ENCODE results near the gene N4BP2L2.
"Not testable (repeated sequence)": the region's sequence is repeated elsewhere in the genome, so short reads cannot be mapped to it uniquely, and the experiment has no call there.

Gene N4BP2L2

DNA sequence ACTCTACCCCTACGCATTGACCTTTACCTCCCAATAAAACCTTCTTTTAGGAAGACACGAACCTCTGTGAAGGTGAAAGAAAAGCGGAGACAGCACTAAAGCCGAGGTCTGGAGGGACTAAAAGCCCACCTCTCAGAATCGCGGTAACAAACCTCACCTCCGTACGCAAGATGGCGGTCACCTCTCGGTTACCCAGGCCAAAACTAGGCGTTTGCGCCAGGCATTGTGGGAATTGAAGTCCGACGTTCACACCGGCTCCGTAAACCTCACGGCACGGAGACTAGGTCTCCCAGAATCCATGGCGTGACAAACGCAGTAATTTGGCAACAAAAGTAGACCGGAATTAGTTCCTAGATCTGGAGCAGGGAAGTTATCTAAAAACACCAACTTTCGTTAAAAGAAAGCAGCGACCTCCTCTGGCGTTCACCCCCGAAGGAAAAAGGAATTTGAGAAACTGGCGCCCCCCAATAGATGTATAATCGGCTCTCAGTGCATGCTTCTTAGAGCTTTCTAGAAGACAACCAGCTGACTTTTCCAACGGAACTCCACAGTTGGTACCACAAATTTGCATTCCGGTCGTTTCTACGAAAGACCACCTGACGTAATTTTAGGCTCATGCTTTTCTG is at the start of gene N4BP2L2:
Gene N4BP2L2 (minus strand): TSS at position 175 of the 626 bp plus-strand sequence. CDS start 1,768 bp downstream, outside the sequence.
- peak; percentile 99 for DNase-seq

DNA sequence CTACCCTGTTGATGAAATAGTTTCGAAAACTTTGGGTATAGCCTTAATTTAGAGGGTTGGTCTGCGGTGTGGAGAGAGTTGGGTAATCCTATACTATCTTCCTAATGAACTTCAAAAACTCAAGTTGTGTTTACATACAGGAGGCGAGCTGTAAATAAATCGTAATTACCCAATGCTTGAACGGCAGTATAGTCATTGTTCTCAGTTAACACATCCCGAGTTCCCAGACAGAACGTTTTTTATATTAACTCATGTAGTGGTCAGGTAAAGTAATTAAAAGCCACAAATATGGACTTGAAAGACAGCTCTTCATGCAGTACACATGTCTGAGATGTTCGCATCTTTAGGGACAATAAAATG is 49.2 kb upstream of the N4BP2L2 start:
- peak; percentile 49 for DNase-seq

DNA sequence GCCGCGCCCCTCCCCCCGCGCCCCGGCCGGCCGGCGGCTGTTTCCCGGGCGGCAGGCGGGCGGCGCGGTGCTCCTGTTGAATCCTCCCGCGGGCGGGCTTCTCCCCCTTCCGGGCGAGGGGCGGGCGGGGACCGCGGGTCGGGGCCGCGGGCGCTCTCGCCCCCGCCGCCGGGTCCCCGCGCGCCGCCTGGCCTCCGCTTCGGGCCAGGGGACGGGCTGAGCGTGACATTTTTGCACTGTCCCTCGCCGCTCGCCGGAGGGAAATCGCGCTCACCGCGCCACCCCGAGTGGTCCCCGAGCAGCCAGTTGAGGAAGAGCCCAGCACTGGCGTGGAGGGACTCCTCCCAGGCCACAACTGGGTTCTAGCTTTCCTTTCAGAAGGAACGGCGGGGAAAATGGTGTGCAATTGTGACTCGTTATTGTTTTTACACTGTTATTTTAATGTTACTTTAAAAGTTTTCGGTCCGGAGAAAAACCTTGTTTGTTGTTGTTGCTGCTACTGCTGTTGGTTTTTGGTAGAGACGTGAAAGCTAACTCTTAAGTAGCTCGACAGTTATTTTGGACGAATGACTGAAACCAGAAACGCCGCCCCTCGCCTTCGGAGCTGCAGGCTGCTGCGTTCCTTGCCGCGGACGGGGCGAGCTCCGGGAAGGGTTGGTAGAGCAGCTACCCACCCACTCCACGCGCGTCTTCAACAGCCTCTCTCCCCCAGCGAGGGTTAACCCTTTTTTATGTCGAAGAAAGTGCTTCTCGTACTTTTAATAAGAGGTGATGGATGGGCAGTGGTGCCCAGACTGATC is 48.6 kb upstream of the N4BP2L2 start:
- peak; percentile 84 for DNase-seq

DNA sequence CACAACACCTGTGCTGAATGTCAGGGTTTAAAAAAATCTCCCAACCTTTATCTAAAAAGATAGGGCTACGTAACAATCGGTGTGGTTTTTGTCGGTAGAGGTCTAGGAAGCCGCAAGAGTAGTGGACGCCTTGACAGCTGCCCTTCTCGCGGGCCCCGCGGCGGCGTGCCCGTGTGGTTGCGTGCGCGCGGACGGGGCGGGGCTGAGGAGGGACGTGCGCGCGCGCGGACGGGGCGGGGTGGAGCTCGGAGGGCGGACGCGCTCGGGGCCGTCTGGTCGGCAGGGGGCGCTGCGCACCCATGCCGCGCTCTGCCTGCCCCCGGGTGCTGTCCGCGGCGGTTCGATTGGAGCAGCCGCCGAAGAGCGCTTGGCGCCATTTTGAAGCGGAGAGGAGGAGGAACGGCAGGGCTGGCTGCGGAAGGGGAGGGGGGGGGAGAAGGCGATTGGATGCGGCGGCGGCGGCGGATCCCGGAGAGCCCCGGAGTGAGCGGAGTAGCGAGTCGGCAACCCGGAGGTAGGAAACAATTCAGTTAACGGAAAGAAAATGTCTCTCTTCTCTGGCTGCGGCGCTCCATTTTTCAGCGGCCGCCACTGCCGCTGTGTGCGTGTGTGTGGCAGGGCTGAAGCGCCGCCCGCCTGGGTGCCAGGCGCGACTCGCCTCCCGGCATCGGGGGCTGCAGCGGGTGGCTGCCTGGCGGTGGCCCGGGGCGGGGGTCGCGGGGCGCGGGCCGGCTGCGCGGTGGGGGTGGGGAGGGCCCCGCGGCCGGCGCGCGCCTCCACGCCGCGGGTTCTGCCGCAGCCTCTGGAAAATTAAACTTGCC is 47.7 kb upstream of the N4BP2L2 start, which contains the start of gene PDS5B:
Gene PDS5B (plus strand): TSS at position 373 of the 821 bp plus-strand sequence. CDS start 62,321 bp downstream, outside the sequence.
- peak; percentile 98 for DNase-seq

DNA sequence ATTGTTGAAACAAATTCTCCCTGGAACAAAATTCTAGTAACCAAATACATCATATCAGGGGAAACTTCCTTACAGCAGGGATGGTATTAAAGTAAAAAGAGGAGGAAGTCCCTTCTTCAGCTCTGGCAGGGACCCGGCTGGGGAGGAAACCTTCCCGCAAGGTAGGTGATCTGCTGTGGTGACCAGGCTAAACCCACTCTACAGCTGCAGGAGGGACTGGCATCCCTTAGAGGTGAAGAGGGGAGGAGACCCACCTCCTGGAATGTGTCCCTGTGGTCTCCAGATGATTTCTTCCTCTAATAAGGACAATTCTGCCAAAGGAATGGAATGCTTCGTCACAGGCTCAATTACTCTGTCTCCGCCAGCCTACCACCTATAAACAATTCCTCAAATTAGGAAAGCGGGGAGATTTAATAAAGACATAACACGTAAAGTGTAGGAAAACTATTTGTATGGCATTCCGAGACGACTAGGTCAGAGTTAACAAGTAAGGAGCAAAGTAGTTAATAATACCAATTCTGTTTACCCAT is 47.0 kb upstream of the N4BP2L2 start:
- DNase-seq = peak; percentile 25

DNA sequence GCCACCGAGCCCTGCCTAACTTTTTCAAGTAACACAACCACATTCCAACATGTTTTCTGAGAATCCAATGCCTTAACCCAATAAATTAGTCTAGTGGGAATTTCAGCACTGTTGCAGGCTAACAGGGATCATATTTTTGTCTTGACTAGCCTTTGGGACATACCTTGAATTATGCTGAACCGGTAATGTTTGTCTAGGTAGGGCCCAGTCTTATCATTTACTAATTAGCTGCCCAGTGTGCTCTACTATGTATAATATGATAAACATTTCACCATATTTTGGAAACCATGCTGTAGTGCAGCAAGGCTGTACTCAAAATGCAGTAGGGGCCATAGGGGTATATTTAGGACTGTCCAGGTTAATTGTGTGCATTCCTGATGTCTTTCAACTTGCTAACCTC is 44.4 kb upstream of the N4BP2L2 start:
- DNase-seq = no peak

DNA sequence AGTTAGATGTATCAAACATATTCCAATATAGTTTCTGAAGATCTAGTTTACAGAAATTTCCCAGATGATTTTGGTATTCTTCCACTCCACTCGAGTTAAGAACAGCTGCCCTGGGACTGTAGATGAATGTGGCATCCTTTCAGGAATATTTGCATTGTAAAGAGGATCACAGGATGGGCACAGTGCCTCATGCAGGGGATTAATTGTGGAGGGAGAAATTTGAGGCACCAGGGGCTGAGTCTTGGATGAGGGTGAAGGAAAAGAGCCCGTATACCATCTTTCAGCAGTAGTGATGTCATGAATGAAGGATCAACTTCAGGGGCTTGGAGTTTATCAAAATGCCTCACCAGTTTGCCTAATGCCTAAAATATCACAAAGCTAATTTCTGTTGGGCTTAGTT is 43.7 kb upstream of the N4BP2L2 start:
- no peak for DNase-seq

DNA sequence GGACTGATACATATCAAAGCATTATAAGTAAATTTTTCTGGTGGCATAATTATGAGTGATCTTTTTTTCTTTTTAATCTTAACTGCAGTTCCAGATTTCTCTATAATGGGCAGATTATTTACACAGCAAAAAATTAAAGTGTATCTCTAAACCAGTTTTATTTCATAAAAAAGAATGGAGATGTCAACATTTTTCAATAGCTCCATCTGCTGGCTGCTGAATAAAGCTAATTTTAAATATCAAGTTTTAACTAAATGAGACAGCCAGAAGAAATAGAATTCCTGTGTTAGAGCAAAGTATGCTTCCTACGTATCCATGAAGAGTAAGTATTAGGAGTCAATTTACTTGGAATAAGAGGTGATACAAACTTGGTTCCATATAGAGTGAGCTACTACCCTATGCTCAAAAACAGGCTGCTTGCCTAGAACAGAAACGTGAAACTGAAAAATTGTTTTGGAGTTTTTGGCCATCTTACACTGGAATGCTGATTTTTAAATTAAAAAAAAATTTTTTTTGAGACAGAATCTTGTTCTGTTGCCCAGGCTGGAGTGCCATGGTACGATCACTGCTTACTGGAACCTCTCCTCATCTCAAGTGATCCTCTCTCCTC is 42.7 kb upstream of the N4BP2L2 start:
- peak; percentile 70 for DNase-seq

DNA sequence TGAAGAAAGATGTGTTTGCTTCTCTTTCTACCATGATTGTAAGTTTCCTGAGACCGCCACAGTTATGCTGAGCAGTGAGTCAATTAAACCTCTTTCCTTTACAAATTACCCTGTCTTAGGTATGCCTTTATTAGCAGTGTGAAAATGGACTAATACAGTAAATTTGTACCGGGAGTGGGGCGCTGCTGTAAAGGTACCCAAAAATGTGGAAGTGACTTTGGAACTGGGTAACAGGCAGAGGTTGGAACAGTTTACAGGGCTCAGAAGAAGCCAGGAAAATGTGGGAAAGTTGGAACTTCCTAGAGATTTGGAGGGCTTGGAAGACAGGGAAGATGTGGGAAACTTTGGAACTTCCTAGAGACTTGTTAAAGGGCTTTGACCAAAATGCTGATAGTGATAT is 38.4 kb upstream of the N4BP2L2 start:
- no peak for DNase-seq

DNA sequence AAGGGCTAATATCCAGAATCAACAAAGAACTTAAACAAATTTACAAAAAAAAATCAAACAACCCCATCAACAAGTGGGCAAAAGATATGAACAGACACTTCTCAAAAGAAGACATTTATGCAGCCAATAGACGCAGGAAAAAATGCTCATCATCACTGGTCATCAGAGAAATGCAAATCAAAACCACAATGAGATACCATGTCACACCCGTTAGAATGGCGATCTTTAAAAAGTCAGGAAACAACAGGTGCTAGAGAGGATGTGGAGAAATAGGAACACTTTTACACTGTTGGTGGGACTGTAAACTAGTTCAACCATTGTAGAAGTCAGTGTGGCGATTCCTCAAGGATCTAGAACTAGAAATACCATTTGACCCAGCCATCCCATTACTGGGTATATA is 37.1 kb upstream of the N4BP2L2 start:
- DNase-seq = not testable (repeated sequence)

DNA sequence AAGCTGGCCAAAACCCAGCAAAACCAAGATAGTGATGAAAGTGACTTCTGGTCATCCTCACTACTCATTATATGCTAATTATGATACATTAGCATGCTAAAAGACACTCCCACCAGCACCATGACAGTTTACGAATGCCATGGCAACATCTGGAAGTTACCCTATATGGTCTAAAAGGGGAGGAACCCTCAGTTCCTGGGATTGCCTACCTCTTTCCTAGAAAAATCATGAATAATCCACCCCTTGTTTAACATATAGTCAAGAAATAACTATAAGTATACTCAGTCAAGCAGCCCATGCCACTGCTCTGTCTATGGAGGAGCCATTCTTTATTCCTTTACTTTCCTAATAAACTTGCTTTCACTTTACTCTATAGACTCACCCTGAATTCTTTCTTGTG is 22.2 kb upstream of the N4BP2L2 start:
- not testable (repeated sequence) for DNase-seq

DNA sequence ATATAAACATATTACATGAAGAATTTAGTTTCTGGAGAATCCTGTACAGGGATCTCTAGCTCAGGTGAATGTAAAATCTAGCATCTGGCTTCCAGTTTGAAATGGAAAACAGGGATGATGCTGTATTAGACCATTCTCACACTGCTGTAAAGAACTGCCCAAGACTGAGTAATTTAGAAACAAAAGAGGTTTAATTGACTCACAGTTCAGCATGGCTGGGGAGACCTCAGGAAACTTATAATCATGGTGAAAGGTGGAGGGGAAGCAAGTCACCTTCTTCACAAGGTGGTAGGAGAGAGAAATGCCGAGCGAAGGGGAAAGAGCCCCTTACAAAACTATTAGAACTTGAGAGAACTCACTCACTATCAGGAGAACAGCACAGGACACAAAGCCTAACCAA is 17.0 kb upstream of the N4BP2L2 start:
- DNase-seq = no peak

DNA sequence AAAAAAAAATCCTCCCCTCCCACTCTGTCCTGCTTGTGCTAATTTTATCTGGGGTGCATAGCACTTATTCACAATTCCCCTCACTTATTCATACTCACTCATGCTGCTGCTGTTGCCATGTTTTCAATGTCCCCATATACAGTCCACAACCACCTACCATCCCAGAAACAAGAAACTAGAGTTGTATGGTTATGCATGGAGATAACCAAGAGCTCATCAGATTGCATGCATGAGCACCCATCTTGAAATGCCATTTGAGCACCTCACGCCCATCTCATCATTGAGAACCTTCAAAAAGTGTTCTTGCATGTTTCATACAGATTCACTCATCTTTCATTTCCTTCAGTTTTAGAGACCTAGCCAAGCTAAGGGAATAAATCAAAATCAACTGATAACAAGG is 15.1 kb upstream of the N4BP2L2 start:
- DNase-seq = no peak

DNA sequence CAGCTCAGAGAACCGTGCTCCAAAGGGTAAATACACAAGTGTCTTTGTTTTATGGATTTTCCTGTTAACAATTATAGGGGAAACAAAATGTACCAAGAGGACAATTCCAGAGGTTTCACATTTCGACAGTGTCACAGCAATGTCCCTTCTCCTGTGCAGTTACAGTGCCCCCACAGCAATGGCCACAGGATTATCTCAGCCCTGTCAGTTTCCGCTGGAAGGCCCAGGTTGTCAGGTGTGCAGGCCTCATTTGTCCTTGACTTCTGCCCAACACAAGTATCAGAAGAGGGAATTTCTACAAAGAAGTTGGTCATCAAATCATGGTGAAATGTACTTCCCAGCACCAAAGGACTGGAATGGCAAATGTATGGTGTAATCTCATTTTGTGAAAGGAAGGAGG is 11.2 kb upstream of the N4BP2L2 start:
- no peak for DNase-seq

DNA sequence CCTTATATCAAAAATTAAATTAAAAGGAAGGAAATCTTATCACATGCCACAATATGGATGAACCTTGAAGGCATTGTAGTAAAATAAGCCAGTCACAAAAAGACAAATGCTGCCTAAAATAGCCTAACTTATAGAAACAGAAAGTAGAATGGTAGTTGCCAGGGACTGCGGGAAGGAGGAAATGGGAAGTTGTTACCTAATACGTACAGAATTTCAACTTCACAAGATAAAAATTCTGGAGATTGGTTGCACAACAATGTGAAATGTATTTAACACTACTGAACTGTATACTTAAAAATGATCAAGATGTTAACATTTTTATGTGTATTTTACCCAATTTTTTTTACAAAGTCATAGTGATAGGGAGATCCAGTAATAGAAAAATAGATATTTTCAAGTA is 10.2 kb upstream of the N4BP2L2 start:
- DNase-seq = peak; percentile 44

DNA sequence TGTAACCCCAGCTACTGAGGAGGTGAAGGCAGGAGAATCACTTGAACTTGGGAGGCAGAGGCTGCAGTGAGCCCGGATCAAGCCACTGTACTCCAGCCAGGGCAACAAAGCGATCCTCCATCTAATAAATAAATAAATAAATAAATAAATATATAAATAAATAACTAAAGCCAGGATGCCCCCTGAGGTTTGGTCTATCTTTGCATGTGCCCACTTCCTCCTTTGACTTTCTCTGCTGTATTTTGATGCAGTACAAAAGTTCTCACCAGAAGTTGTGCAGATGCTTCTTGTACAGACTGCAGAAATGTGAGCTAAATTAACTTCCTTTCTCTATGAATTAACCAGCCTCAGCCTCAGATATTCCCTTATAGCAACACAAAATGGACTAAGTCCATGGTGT is 6.5 kb upstream of the N4BP2L2 start:
- DNase-seq = no peak

DNA sequence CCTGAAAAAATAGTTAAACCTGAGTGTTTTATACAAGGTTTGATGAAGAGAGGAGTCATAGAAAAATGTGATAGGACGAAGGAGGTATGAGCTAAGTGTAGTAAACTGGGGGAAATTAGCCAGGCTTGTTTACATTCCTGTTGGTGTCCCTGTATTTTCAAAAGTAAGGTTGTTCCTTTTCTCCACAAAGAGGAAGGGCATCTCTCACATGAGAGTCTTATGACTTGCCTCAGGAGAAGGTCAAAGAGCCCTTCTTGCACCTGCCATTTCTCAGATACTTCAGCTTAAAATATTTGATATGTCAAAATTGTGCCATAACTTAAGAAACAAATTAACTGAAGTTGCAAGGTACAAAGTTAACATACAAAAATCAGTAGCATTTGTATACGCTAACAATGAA is 3.6 kb upstream of the N4BP2L2 start:
- DNase-seq = no peak

DNA sequence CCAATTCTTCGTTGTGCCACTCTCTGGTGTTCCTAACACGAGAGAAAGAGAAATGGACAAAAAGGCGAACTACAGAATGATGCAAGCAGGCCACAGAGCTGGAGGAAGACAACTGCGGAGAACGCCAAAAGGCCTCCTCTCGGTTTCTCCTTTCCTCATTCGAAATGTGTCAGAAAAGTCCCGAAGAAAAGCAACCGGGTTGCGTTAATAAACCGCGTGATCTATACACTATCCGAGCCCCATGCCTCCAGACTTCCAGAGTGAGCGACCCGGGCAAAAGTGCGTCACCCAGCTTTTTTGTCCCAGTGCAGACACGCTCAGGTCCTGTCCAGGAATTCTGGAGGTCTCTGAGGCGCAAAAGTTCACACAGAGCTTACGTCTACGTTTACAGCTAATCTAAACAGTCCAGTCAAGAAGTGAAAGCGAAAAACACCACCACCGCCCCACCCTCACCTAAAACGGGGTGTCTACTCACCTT is 413 bp downstream of the N4BP2L2 start:
- DNase-seq = peak; percentile 67

DNA sequence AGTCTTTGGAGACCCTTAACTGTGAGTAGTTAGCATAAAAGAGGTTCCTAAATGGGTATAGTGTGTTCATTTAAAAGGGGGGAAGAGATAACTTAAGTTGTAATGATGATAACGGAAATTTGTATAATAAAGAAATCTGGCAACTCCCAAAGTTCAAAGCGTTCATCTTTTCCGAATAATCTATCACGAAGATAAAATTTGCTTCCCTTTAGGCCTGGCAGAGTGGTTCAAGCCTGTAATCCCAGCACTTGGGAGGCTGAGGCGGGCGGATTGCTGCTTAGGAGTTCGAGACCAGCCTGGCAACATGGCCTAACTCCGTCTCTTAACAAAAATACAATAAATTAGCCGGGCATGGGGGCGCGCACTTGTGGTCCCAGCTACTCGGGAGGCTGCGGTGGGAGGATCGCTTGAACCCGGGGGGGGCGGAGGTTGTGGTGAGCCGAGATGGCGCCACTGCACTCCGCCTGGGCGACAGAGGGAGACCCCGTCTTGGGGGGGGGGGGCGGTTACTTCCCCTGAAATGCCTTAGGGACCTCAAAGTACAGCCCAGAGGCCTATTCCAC is 934 bp downstream of the N4BP2L2 start:
- no peak for DNase-seq

DNA sequence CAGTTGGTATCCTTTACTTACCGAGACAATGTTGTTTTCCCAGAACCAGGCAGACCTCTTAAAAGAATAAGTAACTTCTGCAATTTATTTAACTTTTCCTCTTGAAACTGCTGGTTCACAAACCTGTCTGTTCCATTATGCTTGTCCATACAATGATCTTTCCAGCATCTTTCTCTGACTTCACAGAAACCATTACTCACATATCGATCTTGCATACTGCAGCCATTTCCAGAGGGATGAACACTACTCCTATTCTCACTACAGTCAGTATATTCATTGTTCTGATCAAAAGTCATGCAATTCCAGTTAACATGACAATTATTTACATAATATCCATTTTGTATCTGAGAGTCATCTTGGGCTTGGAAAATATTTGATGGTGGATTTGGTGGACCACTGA is 2.8 kb downstream of the N4BP2L2 start:
- no peak for DNase-seq

DNA sequence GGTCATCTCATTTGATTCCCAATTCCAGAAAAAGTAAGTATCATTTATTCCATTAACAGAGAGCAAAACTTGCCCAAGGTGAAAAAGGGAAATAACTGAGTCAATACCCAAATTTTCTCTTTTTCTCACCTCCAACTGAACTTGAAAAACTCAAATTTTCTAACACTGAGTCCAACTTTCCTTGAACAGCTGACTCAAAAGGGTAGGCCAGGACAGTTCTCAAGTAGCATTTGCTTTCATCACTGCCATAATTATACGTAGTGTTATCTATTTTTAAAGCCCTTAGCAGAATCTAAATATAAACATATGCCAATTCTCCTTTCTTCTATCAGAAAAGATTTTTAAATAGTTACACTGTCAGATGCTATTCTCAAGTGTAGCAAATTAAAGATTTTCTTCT is 3.5 kb downstream of the N4BP2L2 start:
- DNase-seq = no peak

DNA sequence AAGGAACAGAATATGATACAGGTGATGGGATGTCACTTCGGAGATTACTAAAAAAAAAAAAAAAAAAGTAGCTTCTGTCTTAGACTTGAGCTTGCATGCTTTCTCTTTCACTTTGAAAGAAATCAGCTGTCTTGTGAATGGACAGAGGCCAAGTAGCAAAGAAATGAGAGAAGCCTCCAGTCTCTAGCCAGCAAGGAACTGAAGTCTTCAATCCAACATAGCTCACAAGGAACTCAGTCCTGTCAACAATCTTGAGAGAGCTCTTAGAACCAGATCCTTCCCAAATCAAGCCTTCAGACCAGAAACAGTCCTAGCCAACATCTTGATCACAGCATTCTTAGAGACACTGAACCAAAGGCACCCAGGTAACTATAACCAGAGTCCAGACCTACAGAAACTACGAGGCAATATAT is 7.7 kb downstream of the N4BP2L2 start:
- peak; percentile 61 for DNase-seq
